ENCODE data around the gene SLC25A28. TPM values are rescaled to one million over a fixed set of nuclear protein-coding genes. Genes with fewer than 3 reads are reported as not detected.
"Not testable (repeated sequence)": the region's sequence is repeated elsewhere in the genome, so short reads cannot be mapped to it uniquely, and the experiment has no call there.

Gene SLC25A28
- total RNA-seq, 4 donors from 2014 or later = 13.8 to 38.0 (median 31.6) TPM

- intact Hi-C loops (cut with DNase I) = no loop called here
- H3K27ac ChIP-seq = peak overlapping the region in 3 of 4 donors; percentile 53 to 66 (median 54)
- no peak overlapping the region for H3K4me3 ChIP-seq
- H3K36me3 ChIP-seq = no peaks in the 10 kb centered on the region
- no peaks in the 10 kb centered on the region for H3K9me3 ChIP-seq
- peaks cover 0 to 3% (median 0%) of the 10 kb centered on the region in 4 donors for H3K27me3 ChIP-seq
- TF ChIP-seq POLR2A (IDR thresholded peaks at IDR 0.05) (no peak), CTCF (IDR thresholded peaks at IDR 0.05) (no peak)
- DNase-seq = no peak
- 32 to 46% methylated on average over 2 of the region's 3 CpGs for WGBS, 2 donors
- H3K4me1 ChIP-seq = peaks cover 3 to 37% (median 13%) of the 10 kb centered on the region in 3 donors
Observed at GRCh38 chr10:99629625-99629978, 9.4 kb upstream of the SLC25A28 start.

DNA sequence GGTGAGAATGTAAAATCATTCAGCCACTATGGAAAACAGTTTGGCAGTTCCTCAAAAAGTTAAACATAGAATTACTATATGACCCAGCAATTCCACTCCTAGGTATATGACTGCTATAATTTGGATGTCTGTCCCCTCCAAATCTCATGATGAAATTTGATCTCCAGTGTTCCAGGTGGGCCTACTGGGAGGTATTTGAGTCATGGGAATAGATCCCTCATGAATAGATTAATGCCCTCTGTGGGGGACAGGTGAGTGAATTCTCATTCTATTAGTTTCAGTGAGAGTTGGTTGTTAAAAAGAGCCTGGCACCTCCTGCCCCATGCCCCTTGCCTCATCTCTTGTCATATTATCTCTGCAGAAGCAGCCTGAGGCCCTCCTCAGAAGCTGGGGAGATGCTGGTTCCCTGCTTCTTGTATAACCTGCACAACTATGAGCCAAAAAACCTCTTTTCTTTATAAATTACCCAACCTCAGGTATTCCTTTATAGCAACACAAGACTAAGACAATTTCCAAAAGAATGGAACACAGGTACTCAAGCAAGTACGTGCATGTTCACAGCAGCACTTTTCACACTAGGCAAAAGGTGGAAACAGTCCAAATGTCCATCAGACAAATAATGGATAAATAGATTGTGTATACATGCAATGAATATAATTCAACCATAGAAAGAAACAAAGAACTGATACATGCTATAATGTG is 8.8 kb upstream of the SLC25A28 start:
- intact Hi-C loops (cut with DNase I) = no loop called here
- H3K27ac ChIP-seq = peak overlapping the region; percentile 47 to 66 (median 55)
- TF ChIP-seq POLR2A (IDR thresholded peaks at IDR 0.05) (no peak), CTCF (IDR thresholded peaks at IDR 0.05) (no peak)
- H3K27me3 ChIP-seq = peaks cover 0 to 3% (median 0%) of the 10 kb centered on the region in 4 donors
- no peaks in the 10 kb centered on the region for H3K36me3 ChIP-seq
- no peaks in the 10 kb centered on the region for H3K9me3 ChIP-seq
- peaks cover 3 to 37% (median 13%) of the 10 kb centered on the region in 3 donors for H3K4me1 ChIP-seq
- H3K4me3 ChIP-seq = no peak overlapping the region
- DNase-seq = no peak
- WGBS, 2 donors = 33 to 50% methylated on average over 1 of the region's 1 CpG

DNA sequence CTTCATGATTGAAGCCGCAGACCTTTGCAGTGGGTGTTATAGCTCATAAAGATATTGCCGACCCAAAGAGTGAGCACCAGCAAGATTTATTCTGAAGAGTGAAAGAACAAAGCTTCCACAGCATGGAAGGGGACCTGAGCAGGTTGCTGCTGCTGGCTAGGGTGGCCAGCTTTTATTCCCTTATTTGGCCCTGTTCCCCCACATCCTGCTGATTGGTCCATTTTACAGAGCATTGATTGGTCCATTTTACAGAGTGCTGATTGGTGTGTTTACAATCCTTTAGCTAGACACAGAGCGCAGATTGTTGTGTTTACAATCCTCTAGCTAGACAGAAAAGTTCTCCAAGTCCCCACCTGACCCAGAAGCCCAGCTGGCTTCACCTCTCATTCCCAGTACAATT is 4.9 kb upstream of the SLC25A28 start:
- intact Hi-C loops (cut with DNase I) = not testable (repeated sequence)

GRCh38 chr10:99623919-99624318 is 3.7 kb upstream of the SLC25A28 start:
- H3K4me1 ChIP-seq = peaks cover 8 to 29% (median 9%) of the 10 kb centered on the region in 3 donors
- H3K36me3 ChIP-seq = no peaks in the 10 kb centered on the region
- no peak for TF ChIP-seq POLR2A (IDR thresholded peaks at IDR 0.05)
- TF ChIP-seq CTCF (IDR thresholded peaks at IDR 0.05) = no peak
- no peaks in the 10 kb centered on the region for H3K27me3 ChIP-seq
- H3K4me3 ChIP-seq = no peak overlapping the region
- intact Hi-C loops (cut with DNase I) = no loop called here
- H3K27ac ChIP-seq = no peak overlapping the region
- H3K9me3 ChIP-seq = no peaks in the 10 kb centered on the region
- no peak for DNase-seq

More for the DNA sequence above, 4.9 kb upstream of the SLC25A28 start:
- H3K27ac ChIP-seq, H3K4me3 ChIP-seq, H3K9me3 ChIP-seq, DNase-seq, H3K36me3 ChIP-seq, H3K27me3 ChIP-seq: not testable (repeated sequence)
- peaks cover 7 to 34% (median 19%) of the 10 kb centered on the region in 3 donors for H3K4me1 ChIP-seq
- WGBS, 2 donors = 0 to 50% methylated on average over 1 to 2 of the region's 3 CpGs

DNA sequence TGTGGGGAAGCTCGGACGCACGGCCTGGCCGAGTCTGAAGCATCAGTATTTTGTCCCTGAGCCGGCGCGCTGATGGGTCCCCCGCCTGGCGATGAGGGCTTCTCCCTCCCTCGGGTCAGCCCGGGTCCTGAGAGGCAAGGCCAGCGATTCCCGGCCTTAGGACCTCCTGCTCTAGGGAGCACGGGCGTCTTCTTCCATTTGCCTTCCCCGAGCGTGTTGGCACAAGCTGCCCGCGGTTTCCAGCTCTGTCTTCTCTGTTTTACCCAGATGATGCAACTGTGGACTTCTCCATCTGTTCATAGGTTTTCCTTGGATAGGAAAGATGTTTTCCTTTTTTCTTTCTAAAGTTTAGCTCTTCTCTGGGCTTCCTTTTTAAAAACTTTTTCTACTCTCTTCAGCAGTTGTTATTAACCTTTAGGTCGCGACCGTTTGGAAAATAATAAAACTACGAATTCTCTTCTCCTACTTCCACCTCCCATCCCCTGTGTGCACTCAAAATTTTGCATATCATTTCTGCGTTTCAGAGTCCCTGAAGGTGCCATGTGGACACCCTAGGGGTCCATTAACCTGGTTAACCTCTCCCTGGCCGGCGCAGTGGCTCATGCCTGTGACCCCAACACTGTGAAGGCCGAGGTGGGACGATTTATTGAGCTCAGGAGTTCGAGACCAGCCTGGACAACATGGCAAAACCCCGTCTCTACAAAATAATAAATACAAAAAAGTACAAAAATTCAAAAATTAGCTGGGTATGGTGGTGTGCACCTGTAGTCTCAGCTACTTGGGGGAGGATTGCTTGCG is 1.4 kb upstream of the SLC25A28 start:
- Histone ChIP-seq H3K27ac (peak overlapping the region; percentile 93 to 99 (median 98)), H3K4me1 (peaks cover 23 to 41% (median 28%) of the 10 kb centered on the region in 3 donors), H3K27me3 (no peaks in the 10 kb centered on the region), H3K36me3 (no peaks in the 10 kb centered on the region), H3K9me3 (no peaks in the 10 kb centered on the region), H3K4me3 (peak overlapping the region; percentile 69 to 96 (median 92))
- intact Hi-C loops (cut with DNase I) = no loop called here
- TF ChIP-seq CTCF (IDR thresholded peaks at IDR 0.05) (peak in 1 of 6 experiments; percentile 14), POLR2A (IDR thresholded peaks at IDR 0.05) (peak in 2 of 4 donors; percentile 79 to 80)
- 17 to 26% methylated on average over 22 to 23 of the region's 31 CpGs for WGBS, 2 donors
- no peak for DNase-seq
